IMR-90 (cell line): ENCODE results near the gene PPP4C. TPM values are rescaled to one million over a fixed set of nuclear protein-coding genes. Genes with fewer than 3 reads are reported as not detected.

Experiments used
- ATAC-seq: fragments of 200-7000 bp; cut with Tn5 transposase; 2 replicates; pipeline ENCODE4 v1.9.1; 2020; ENCODE audit warnings: low read depth, mild to moderate bottlenecking, moderate library complexity
- BruUV-seq: library from RNA; stranded (reverse); fragments of 400-500 nt; replicated peaks from 2 replicates; lab custom pipeline; 2021; lab: Mats Ljungman, UMichigan
- CTCF ChIA-PET: fragments of 300-600 bp; formaldehyde crosslinking; extraction: SDS; loops from one replicate; lab custom pipeline; 2021; ENCODE audit warnings: antibody characterized with exemption; lab: Yijun Ruan, JAX
- POLR2A ChIA-PET: fragments of 300-600 bp; sonication (Branson Sonifier 250); formaldehyde crosslinking; loops from one replicate; lab custom pipeline; 2022; ENCODE audit warnings: antibody characterized with exemption; ENCODE audit not compliant: unreplicated experiment; lab: Charles Lee
- DNase-seq: peaks from one replicate; pipeline ENCODE4 v3.0.0; 2013
- H2AFZ ChIP-seq: replicated peaks from 2 replicates; pipeline ENCODE3; 2013; ENCODE audit warnings: low read length, mild to moderate bottlenecking; ENCODE audit not compliant: poor library complexity
- H2AK5ac ChIP-seq: 2 replicates; pipeline ENCODE4 v1.6.1; 2013; ENCODE audit warnings: low read depth, low read length, inconsistent platforms
- H2AK9ac ChIP-seq: replicated peaks from 2 replicates; pipeline ENCODE3; 2013; ENCODE audit warnings: mild to moderate bottlenecking, low read depth, low read length, moderate library complexity; ENCODE audit not compliant: poor library complexity
- H2BK120ac ChIP-seq: 2 replicates; pipeline ENCODE4 v1.6.1; 2013; ENCODE audit warnings: low read depth, low read length, inconsistent platforms
- H2BK15ac ChIP-seq: 3 replicates; pipeline ENCODE4 v1.6.1; 2013; ENCODE audit warnings: low read depth, low read length, inconsistent platforms
- H2BK20ac ChIP-seq: 2 replicates; pipeline ENCODE4 v1.6.1; 2013; ENCODE audit warnings: low read depth, mild to moderate bottlenecking, inconsistent platforms, low read length, moderate library complexity
- H2BK5ac ChIP-seq: 2 replicates; pipeline ENCODE4 v1.6.1; 2013; ENCODE audit warnings: mild to moderate bottlenecking, low read depth, low read length, inconsistent platforms; ENCODE audit not compliant: poor library complexity, severe bottlenecking
- H3K14ac ChIP-seq: replicated peaks from 2 replicates; pipeline ENCODE4 v1.6.1; 2013; ENCODE audit warnings: low read depth, low read length, inconsistent platforms
- H3K18ac ChIP-seq: 2 replicates; pipeline ENCODE4 v1.6.1; 2013; ENCODE audit warnings: low read depth, low read length, control low read depth
- H3K23ac ChIP-seq: 2 replicates; pipeline ENCODE4 v1.6.1; 2013; ENCODE audit warnings: low read depth, low read length, inconsistent platforms
- H3K27ac ChIP-seq: 2 replicates; pipeline ENCODE4 v1.5.1; 2013; ENCODE audit warnings: mild to moderate bottlenecking, control low read depth, low read length; ENCODE audit not compliant: insufficient read depth
- H3K27me3 ChIP-seq: 2 replicates; pipeline ENCODE4 v1.6.1; 2013; ENCODE audit warnings: low read length; ENCODE audit not compliant: control insufficient read depth, insufficient read depth
- H3K36me3 ChIP-seq: 2 replicates; pipeline ENCODE4 v1.6.1; 2013; ENCODE audit warnings: low read length, mixed read lengths; ENCODE audit not compliant: control insufficient read depth, insufficient read depth
- H3K4ac ChIP-seq: 2 replicates; pipeline ENCODE4 v1.6.1; 2013; ENCODE audit warnings: low read depth, low read length, inconsistent platforms
- H3K4me1 ChIP-seq: 2 replicates; pipeline ENCODE4 v1.6.1; 2013; ENCODE audit warnings: low read length, mixed read lengths; ENCODE audit not compliant: control insufficient read depth, insufficient read depth
- H3K4me2 ChIP-seq: 2 replicates; pipeline ENCODE4 v1.6.1; 2013; ENCODE audit warnings: low read depth, mild to moderate bottlenecking, control low read depth, low read length, moderate library complexity
- H3K4me3 ChIP-seq: 2 replicates; pipeline ENCODE4 v1.5.1; 2013; ENCODE audit warnings: low read depth, mild to moderate bottlenecking, control low read depth, low read length, moderate library complexity; ENCODE audit not compliant: insufficient read depth
- H3K56ac ChIP-seq: 2 replicates; pipeline ENCODE4 v1.6.1; 2013; ENCODE audit warnings: low read length, inconsistent platforms; ENCODE audit not compliant: insufficient read depth; ENCODE audit errors: extremely low read depth
- H3K79me1 ChIP-seq, 2 experiments: 2 replicates each; pipeline ENCODE4 v1.6.1; 2013; ENCODE audit warnings: low read length in 2 of 2, inconsistent platforms in 1 of 2, low read depth in 1 of 2
- H3K9ac ChIP-seq: 2 replicates; pipeline ENCODE4 v1.6.1; 2013; ENCODE audit warnings: low read depth, low read length, control low read depth
- H3K9me1 ChIP-seq: 2 replicates; pipeline ENCODE4 v1.6.1; 2013; ENCODE audit warnings: low read length, inconsistent platforms; ENCODE audit not compliant: insufficient read depth
- H3K9me3 ChIP-seq: 2 replicates; pipeline ENCODE4 v1.6.1; 2013; ENCODE audit warnings: low read length; ENCODE audit not compliant: control insufficient read depth, insufficient read depth
- H4K20me1 ChIP-seq: 2 replicates; pipeline ENCODE4 v1.6.1; 2013; ENCODE audit warnings: low read length, inconsistent platforms; ENCODE audit not compliant: insufficient read depth
- H4K5ac ChIP-seq: 2 replicates; pipeline ENCODE4 v1.6.1; 2013; ENCODE audit warnings: mild to moderate bottlenecking, low read depth, low read length, control low read depth
- H4K8ac ChIP-seq, 2 experiments: 2 replicates each; pipeline ENCODE4 v1.6.1; 2013; ENCODE audit warnings: low read depth in 2 of 2, low read length in 2 of 2, control low read depth in 1 of 2, inconsistent platforms in 1 of 2
- H4K91ac ChIP-seq: 2 replicates; pipeline ENCODE4 v1.6.1; 2013; ENCODE audit warnings: low read depth, low read length, inconsistent platforms; ENCODE audit not compliant: insufficient read depth
- CHD1 ChIP-seq: IDR thresholded peaks from 2 replicates; pipeline ENCODE4 v1.6.1; 2012; ENCODE audit warnings: low read depth, low read length, improper control_type of control experiment
- MAZ ChIP-seq: IDR thresholded peaks from 2 replicates; pipeline ENCODE4 v1.6.1; 2012; ENCODE audit warnings: low read depth, mild to moderate bottlenecking, low read length, improper control_type of control experiment, moderate library complexity, borderline replicate concordance
- MXI1 ChIP-seq: IDR thresholded peaks from 2 replicates; pipeline ENCODE4 v1.6.1; 2012; ENCODE audit warnings: low read depth, mild to moderate bottlenecking, low read length, moderate library complexity, borderline replicate concordance
- NFE2L2 ChIP-seq: fragments of 150-350 bp; IDR thresholded peaks from 2 replicates; pipeline ENCODE4 v1.6.1; 2016; ENCODE audit warnings: low read depth, mild to moderate bottlenecking, low read length
- POLR2A ChIP-seq: IDR thresholded peaks from 2 replicates; pipeline ENCODE4 v1.6.1; 2012; ENCODE audit warnings: mild to moderate bottlenecking, low read depth, low read length
- RAD21 ChIP-seq: IDR thresholded peaks from 2 replicates; pipeline ENCODE4 v1.6.1; 2012; ENCODE audit warnings: low read length, improper control_type of control experiment
- RCOR1 ChIP-seq: IDR thresholded peaks from 2 replicates; pipeline ENCODE4 v1.6.1; 2012; ENCODE audit warnings: mild to moderate bottlenecking, low read length, improper control_type of control experiment; ENCODE audit not compliant: insufficient replicate concordance
- RFX5 ChIP-seq: IDR thresholded peaks from 2 replicates; pipeline ENCODE4 v1.8.0; 2012; ENCODE audit warnings: low read depth, mild to moderate bottlenecking, low read length, moderate library complexity
- SMC3 ChIP-seq: fragments of 150-350 bp; IDR thresholded peaks from 2 replicates; pipeline ENCODE4 v1.6.1; 2016; ENCODE audit warnings: low read depth, mild to moderate bottlenecking, antibody characterized with exemption, low read length, moderate library complexity
- USF2 ChIP-seq: fragments of 150-350 bp; IDR thresholded peaks from 2 replicates; pipeline ENCODE4 v1.6.1; 2017; ENCODE audit warnings: mild to moderate bottlenecking, antibody characterized with exemption, low read length, low read depth
- WGBS, 2 experiments: methylation state at CpG; one replicate each; pipeline versions ENCODE4 v1.1.5 to v1.1.7; 2013; ENCODE audit warnings: missing lambda C conversion rate in 2 of 2; ENCODE audit not compliant: insufficient read length in 1 of 2; ENCODE audit errors: extremely low coverage in 2 of 2; 5-methylcytosine and 5-hydroxymethylcytosine counted together
- dilution Hi-C: fragments of 300-500 bp; cut with HindIII; formaldehyde crosslinking; loops from one replicate; pipeline ENCODE4 v1.14.3; 2018; ENCODE audit warnings: low sequenced_read_pairs; ENCODE audit not compliant: unreplicated experiment
- in situ Hi-C: fragments of 300-500 bp; cut with MboI; formaldehyde crosslinking; loops from 3 replicates; pipeline ENCODE4 v1.14.3; 2019; ENCODE audit warnings: low sequenced_read_pairs, inconsistent platforms, mixed read lengths
- intact Hi-C: fragments of 100-400 bp; cut with micrococcal nuclease; formaldehyde crosslinking; loops from 2 replicates; pipeline ENCODE4 v1.10.0; 2022
- polyA plus RNA-seq, 3 experiments: library from polyadenylated mRNA; depleted of rRNA; stranded (reverse); fragments of >200 nt; gene quantifications; 2 replicates each; pipeline ENCODE4 v1.2.3, GENCODE V29; 2012; ENCODE audit warnings: low replicate concordance in 1 of 3
- total RNA-seq: library from RNA; depleted of rRNA; stranded (reverse); fragments of >200 nt; gene quantifications from 2 replicates; pipeline ENCODE4 v1.2.3, GENCODE V29; 2012
- TF ChIP-seq, protein P1 (sequence below): conservative IDR thresholded peaks from 2 replicates; pipeline ENCODE4 v1.5.1; 2012; ENCODE audit warnings: mild to moderate bottlenecking, low read depth, low read length, improper control_type of control experiment
- TF ChIP-seq, protein P2 (sequence below): fragments of 150-350 bp; IDR thresholded peaks from 2 replicates; pipeline ENCODE4 v1.6.1; 2016; ENCODE audit warnings: low read depth, mild to moderate bottlenecking, low read length, moderate library complexity, borderline replicate concordance

PPP4C gene
- total and polyA plus RNA-seq, 2 of the 4 experiments (the other 2 are of a cell fraction) = 200 to 209 TPM

DNA sequence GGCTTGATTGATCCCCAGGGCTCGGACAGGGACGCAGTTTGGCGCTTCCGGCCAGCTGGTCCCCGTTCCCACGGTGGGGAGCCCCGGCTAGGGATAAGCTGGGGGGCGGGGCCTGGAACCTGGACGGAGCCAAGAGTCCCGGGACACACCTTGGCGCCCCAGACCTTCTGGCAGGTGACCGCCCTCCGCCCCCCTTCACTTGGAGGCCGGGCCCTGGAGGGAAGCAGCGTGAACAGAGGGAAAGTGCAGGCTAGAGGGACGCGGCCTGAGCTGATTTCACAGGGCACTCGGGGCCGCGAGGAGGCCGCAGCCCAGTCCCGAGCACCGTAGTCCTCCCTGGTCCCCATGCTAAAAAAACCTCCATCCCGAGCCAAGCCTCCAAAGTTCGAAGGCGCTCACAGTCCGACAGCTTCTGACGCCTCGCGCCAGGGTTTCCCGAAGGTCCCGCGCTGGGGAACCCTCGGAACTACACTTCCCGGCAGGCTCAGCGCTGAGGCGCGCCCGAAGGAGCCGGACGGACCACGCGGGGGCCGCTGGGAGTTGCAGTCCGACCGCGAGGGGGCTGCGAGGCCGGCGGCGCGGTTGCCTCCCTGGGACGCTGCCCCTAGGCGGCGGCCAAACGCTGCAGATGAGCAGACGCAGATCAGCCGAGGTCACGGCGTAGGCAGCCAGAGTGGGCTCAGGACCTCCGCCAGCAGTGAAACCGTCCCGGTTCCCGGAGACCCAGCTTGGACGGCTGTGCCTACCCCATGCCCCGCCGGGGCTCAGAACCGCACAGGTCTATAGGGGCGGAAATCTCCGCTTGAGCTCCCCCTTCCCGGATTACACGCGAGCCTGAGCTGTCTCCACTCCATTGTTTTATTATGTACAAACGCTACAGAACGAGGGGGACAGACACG is 15.9 kb downstream of the PPP4C start, which contains the start of gene TBX6:
TSS of gene TBX6 (minus strand) at position 451 of the 899 bp plus-strand sequence. CDS start 731 bp downstream, outside the sequence.
- Histone ChIP-seq H3K18ac (no peak within 1 kb of the TSS), H3K4ac (peak within 1 kb of the TSS; percentile 52), H3K9me3 (peaks cover 2% of the 10 kb centered on the region), H2BK120ac (0 out of 2 replicates have a peak within 1 kb of the TSS, but pooled peaks have one; percentile 18), H2BK20ac (no peak within 1 kb of the TSS), H3K4me2 (peak within 1 kb of the TSS; percentile 71), H3K9me1 (no peaks in the 10 kb centered on the region), H2BK15ac (no peak within 1 kb of the TSS), H4K5ac (peak within 1 kb of the TSS; percentile 45), H2AFZ (peak within 1 kb of the TSS; percentile 91), H2BK5ac (no peak within 1 kb of the TSS), H3K56ac (0 out of 2 replicates have a peak within 1 kb of the TSS, but pooled peaks have one; percentile 24), H3K23ac (peak within 1 kb of the TSS; percentile 41; the same call in 1 of the 2 replicates), H3K27me3 (no peaks in the 10 kb centered on the region), H2AK5ac (peak within 1 kb of the TSS; percentile 48; the same call in 1 of the 2 replicates), H3K9ac (peak within 1 kb of the TSS; percentile 35), H3K14ac (peak within 1 kb of the TSS; percentile 57; the same call in 1 of the 2 replicates), H4K20me1 (no peaks in the 10 kb centered on the region), H4K91ac (0 out of 2 replicates have a peak within 1 kb of the TSS, but pooled peaks have one; percentile 2), H3K4me1 (peaks cover 14% of the 10 kb centered on the region), H3K36me3 (peaks cover 6% of the 10 kb centered on the region), H3K27ac (peak within 1 kb of the TSS; percentile 2; the same call in 1 of the 2 replicates), H3K79me1 (peaks cover 0 to 18% of the 10 kb centered on the region in 2 experiments; a peak in 2 of 4 replicates), H3K4me3 (peak within 1 kb of the TSS; percentile 42), H2AK9ac (peak within 1 kb of the TSS; percentile 91), H4K8ac (peak within 1 kb of the TSS; percentile 54 to 89)
- ChIA-PET POLR2A (no interaction called here), CTCF (interaction anchor here (0.5 to 1.4 kb wide), 9 partner anchors 11 to 1535 kb away, joined by 3 to 5 read pairs (median 3); no protein-coding TSS in a partner anchor)
- ATAC-seq (peak; percentile 92), DNase-seq (peak; percentile 81)
- dilution Hi-C loops = no loop called here
- in situ Hi-C loops = no loop called here
- no TSS peak for BruUV-seq
- intact Hi-C loops = loop anchor here (2.0 to 10.0 kb wide), 2 partner anchors 277 to 313 kb away; partner anchors contain the start of gene ZNF771
- 5% methylated on average over 59 of the region's 76 CpGs; no CpG with 5 or more reads in 1 of the 2 experiments for WGBS, 2 experiments
- TF ChIP-seq, protein P1, sequence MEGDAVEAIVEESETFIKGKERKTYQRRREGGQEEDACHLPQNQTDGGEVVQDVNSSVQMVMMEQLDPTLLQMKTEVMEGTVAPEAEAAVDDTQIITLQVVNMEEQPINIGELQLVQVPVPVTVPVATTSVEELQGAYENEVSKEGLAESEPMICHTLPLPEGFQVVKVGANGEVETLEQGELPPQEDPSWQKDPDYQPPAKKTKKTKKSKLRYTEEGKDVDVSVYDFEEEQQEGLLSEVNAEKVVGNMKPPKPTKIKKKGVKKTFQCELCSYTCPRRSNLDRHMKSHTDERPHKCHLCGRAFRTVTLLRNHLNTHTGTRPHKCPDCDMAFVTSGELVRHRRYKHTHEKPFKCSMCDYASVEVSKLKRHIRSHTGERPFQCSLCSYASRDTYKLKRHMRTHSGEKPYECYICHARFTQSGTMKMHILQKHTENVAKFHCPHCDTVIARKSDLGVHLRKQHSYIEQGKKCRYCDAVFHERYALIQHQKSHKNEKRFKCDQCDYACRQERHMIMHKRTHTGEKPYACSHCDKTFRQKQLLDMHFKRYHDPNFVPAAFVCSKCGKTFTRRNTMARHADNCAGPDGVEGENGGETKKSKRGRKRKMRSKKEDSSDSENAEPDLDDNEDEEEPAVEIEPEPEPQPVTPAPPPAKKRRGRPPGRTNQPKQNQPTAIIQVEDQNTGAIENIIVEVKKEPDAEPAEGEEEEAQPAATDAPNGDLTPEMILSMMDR = peak; percentile 89
- no peak for TF ChIP-seq CHD1
- 0 out of 2 replicates have a peak, but pooled peaks have one; percentile 3 for TF ChIP-seq RFX5
- TF ChIP-seq MAZ = peak; percentile 91
- no peak for TF ChIP-seq POLR2A
- TF ChIP-seq, protein P2, sequence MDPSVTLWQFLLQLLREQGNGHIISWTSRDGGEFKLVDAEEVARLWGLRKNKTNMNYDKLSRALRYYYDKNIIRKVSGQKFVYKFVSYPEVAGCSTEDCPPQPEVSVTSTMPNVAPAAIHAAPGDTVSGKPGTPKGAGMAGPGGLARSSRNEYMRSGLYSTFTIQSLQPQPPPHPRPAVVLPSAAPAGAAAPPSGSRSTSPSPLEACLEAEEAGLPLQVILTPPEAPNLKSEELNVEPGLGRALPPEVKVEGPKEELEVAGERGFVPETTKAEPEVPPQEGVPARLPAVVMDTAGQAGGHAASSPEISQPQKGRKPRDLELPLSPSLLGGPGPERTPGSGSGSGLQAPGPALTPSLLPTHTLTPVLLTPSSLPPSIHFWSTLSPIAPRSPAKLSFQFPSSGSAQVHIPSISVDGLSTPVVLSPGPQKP = no peak
- peak; percentile 27; the same call in 1 of the 2 replicates for TF ChIP-seq USF2
- peak; percentile 82 for TF ChIP-seq RAD21
- TF ChIP-seq SMC3 = peak; percentile 49
- no peak for TF ChIP-seq MXI1
- no peak for TF ChIP-seq NFE2L2
- no peak for TF ChIP-seq RCOR1
